Adrenal gland (tissue), 12 donors: ENCODE measurements around the gene TPCN1. TPM values are rescaled to one million over a fixed set of nuclear protein-coding genes. Genes with fewer than 3 reads are reported as not detected.

Source experiments
- DNase-seq, 7 donors: peaks; one replicate each; pipeline ENCODE4 v3.0.0-alpha.2; 2019 to 2020
- H3K27ac ChIP-seq, 5 donors: fragments of 200-600 bp; sonication (generic) in 4 of 5; 1 replicate in 3 of 5; 2 replicates in 2 of 5; pipeline versions ENCODE4 v1.5.1 to v1.8.0; 2016 to 2020; ENCODE audit warnings: mild to moderate bottlenecking in 1 of 5
- H3K27me3 ChIP-seq: fragments of 200-600 bp; 2 replicates; pipeline ENCODE4 v1.8.0; 2021
- H3K36me3 ChIP-seq, 2 donors: fragments of 200-600 bp; replicated peaks in 1 of 2; 1 replicate in 1 of 2; 2 replicates in 1 of 2; pipeline versions ENCODE4 v1.5.1 to v1.8.0; 2018 to 2022
- H3K4me1 ChIP-seq, 2 donors: fragments of 200-600 bp; replicated peaks in 1 of 2; 1 replicate in 1 of 2; 2 replicates in 1 of 2; pipeline versions ENCODE4 v1.5.1 to v1.8.0; 2018 to 2021
- H3K4me3 ChIP-seq, 4 donors: fragments of 200-600 bp; sonication (generic) in 3 of 4; one replicate each; pipeline ENCODE4 v1.5.1; 2016 to 2018
- H3K9me3 ChIP-seq, 3 donors: fragments of 200-600 bp; sonication (generic) in 1 of 3; replicated peaks in 1 of 3; 1 replicate in 2 of 3; 2 replicates in 1 of 3; pipeline versions ENCODE4 v1.5.1 to v1.8.0; 2016 to 2021
- CTCF ChIP-seq, 6 experiments: fragments of 450-650 bp in 4 of 6; fragments of 200-600 bp in 2 of 6; sonication (generic) in 1 of 6; IDR thresholded peaks; 1 replicate in 5 of 6; 2 replicates in 1 of 6; pipeline versions ENCODE4 v1.5.1 to v1.8.0; 2016 to 2021; ENCODE audit warnings: antibody characterized with exemption in 6 of 6, mild to moderate bottlenecking in 2 of 6, moderate library complexity in 1 of 6
- POLR2A ChIP-seq, 2 donors: fragments of 450-650 bp; IDR thresholded peaks; one replicate each; pipeline ENCODE4 v1.6.1; 2017; ENCODE audit warnings: antibody characterized with exemption in 2 of 2, mild to moderate bottlenecking in 2 of 2, moderate library complexity in 1 of 2
- WGBS, 4 donors: extraction: QIAGEN DNeasy Blood & Tissue Kit in 2 of 4; methylation state at CpG; one replicate each; pipeline versions ENCODE4 v1.1.5 to v1.1.7; 2013 to 2017; 5-methylcytosine and 5-hydroxymethylcytosine counted together
- intact Hi-C, 2 donors: fragments of 100-400 bp; cut with DNase I; formaldehyde crosslinking; loops; one replicate each; pipeline versions ENCODE4 v1.14.1 to v1.15.0; 2022 to 2023
- polyA plus RNA-seq, 3 donors: library from polyadenylated mRNA; stranded (reverse); fragments of 200-250 nt in 2 of 3; fragments of 350-450 nt in 1 of 3; fragmentation: Illumina TruSeq in 1 of 3; extraction: RNeasy Lipid Tissue Mini Kit (QIAGEN cat#74804) in 1 of 3; gene quantifications; one replicate each; pipeline ENCODE4 v1.2.3, GENCODE V29; 2013 to 2014
- total RNA-seq, 9 donors: library from RNA; depleted of rRNA in 4 of 9; stranded (reverse); fragments of >200 nt in 4 of 9; fragments of 120-200 nt in 1 of 9; fragmentation: NEBNext Ultra II Directional in 1 of 9; extraction: Animal tissue kit (Norgen Biotek cat#: 25700) in 1 of 9; gene quantifications; one replicate each; pipeline versions ENCODE4 v1.1.0 to v1.2.4, GENCODE V29; 2013 to 2023
- donor health status: healthy with polysubstance abuse.
- donor health status: Bipolar disorder and iron deficiency.
- donor health status: DM: yes; HTN: yes; CAD: no.
- donor health status: DM: no; HTN: no; CAD: no.
- donor health status: DM: no; HTN: no; CAD: no.
- donor health status: DM: yes; HTN: yes; CAD: no.

Gene TPCN1
- total and polyA plus RNA-seq, 12 donors: 21.2 to 198 (median 80.9) TPM

- no peaks in the 10 kb centered on the region for H3K27me3 ChIP-seq
- TF ChIP-seq POLR2A (IDR thresholded peaks at IDR 0.05): no peak
- TF ChIP-seq CTCF (IDR thresholded peaks at IDR 0.05): no peak
- peak overlapping the region in 1 of 5 donors; percentile 13 for H3K27ac ChIP-seq
- intact Hi-C loops: no loop called here
- H3K4me1 ChIP-seq: peaks cover 17 to 23% of the 10 kb centered on the region in 2 donors
- 71 to 86% (median 75%) methylated on average over 19 of the region's 19 CpGs for WGBS, 4 donors
- H3K4me3 ChIP-seq: no peak overlapping the region
- peaks cover 0 to 65% of the 10 kb centered on the region in 2 donors for H3K36me3 ChIP-seq
- no peak for DNase-seq
- no peaks in the 10 kb centered on the region for H3K9me3 ChIP-seq
These were observed 81.8 kb downstream of the TPCN1 start for GRCh38 chr12:113302886-113303640.

GRCh38 chr12:113305281-113305856, 84.1 kb downstream of the TPCN1 start:
- H3K27me3 ChIP-seq: no peaks in the 10 kb centered on the region
- TF ChIP-seq POLR2A (IDR thresholded peaks at IDR 0.05) (no peak), CTCF (IDR thresholded peaks at IDR 0.05) (no peak)
- H3K36me3 ChIP-seq: peaks cover 0 to 83% of the 10 kb centered on the region in 2 donors
- intact Hi-C loops: no loop called here
- WGBS, 4 donors: 94 to 96% (median 96%) methylated on average over 9 to 11 of the region's 11 CpGs
- peaks cover 0 to under 1% of the 10 kb centered on the region in 2 donors for H3K4me1 ChIP-seq
- no peak for DNase-seq
- no peak overlapping the region for H3K4me3 ChIP-seq
- no peak overlapping the region for H3K27ac ChIP-seq
- H3K9me3 ChIP-seq: no peaks in the 10 kb centered on the region

- intact Hi-C loops: no loop called here
- no peak overlapping the region for H3K4me3 ChIP-seq
- H3K4me1 ChIP-seq: no peaks in the 10 kb centered on the region
- H3K27me3 ChIP-seq: no peaks in the 10 kb centered on the region
- WGBS, 4 donors: 86 to 98% (median 89%) methylated on average over 9 to 11 of the region's 11 CpGs
- DNase-seq: no peak
- no peak for TF ChIP-seq CTCF (IDR thresholded peaks at IDR 0.05)
- no peak for TF ChIP-seq POLR2A (IDR thresholded peaks at IDR 0.05)
- H3K36me3 ChIP-seq: peaks cover 0 to 90% of the 10 kb centered on the region in 2 donors
- no peaks in the 10 kb centered on the region for H3K9me3 ChIP-seq
- no peak overlapping the region for H3K27ac ChIP-seq
These were observed 85.1 kb downstream of the TPCN1 start for GRCh38 chr12:113306382-113306781.

GRCh38 chr12:113310489-113310888, 89.2 kb downstream of the TPCN1 start:
- WGBS, 4 donors: 86 to 100% (median 99%) methylated on average over 1 of the region's 1 CpG
- intact Hi-C loops: loop anchor here (5.0 to 10.0 kb wide), 2 partner anchors 114 to 117 kb away; partner anchors contain the start of gene SDSL (in 1 of the 2)
- TF ChIP-seq POLR2A (IDR thresholded peaks at IDR 0.05): no peak
- no peak for TF ChIP-seq CTCF (IDR thresholded peaks at IDR 0.05)
- Histone ChIP-seq H3K36me3 (peaks cover 0 to 95% of the 10 kb centered on the region in 2 donors), H3K9me3 (no peaks in the 10 kb centered on the region), H3K4me3 (no peak overlapping the region), H3K4me1 (no peaks in the 10 kb centered on the region), H3K27me3 (no peaks in the 10 kb centered on the region), H3K27ac (no peak overlapping the region)
- no peak for DNase-seq
